ENCODE results near the gene SUPT7L.

DNA sequence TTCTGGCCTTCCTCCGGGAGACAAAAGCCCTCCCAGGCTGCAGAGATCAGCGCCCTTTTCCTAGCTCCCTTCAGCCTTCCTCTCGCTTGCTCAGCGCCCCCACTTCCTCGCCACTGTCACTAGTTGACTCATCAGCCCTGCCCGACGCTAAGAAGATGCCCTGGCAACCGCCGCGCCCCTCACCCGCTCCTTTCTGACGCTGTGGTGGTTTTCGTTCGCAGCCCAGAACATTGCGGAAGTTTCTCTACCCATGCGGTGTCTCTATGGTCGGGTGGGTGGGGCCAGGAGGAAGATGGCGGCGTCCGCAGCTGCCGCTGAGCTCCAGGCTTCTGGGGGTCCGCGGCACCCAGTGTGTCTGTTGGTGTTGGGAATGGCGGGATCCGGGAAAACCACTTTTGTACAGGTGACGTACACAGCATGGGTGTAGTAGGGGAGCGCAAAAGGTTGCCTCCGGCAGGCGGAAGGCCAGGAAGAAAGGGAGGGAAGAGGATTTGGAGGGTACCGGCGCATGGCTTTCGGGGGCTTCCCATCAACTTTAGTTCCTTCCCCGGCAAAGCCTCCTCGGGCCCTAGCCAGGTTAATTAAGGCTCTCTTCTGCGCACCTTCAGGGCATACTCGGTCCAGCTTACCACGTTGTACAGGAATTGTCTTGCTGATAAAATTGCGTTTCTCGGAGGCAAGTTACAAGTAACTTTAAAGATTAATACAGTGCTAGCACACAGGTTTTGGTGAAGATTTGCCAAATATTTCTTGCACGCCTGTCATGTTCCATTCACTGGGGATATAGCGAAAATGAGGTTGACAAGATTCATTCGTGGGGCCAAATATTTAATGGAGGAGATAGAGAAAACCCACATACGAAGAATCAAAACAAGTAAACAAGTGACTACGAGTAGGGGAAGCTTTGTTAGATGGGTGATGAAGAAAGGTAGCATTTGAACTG is 34.4 kb downstream of the SUPT7L start, which contains the start of the genes CCDC121 and GPN1:
- TF ChIP-seq CTCF (conservative IDR thresholded peaks at IDR 0.05) (no peak), ZFX (IDR thresholded peaks at IDR 0.05) (no peak)
